Cortex of kidney (tissue), 1 donor: ENCODE data around the gene AFF4.
"Not testable (repeated sequence)": the region's sequence is repeated elsewhere in the genome, so short reads cannot be mapped to it uniquely, and the experiment has no call there.

Experiments
- DNase-seq: peaks from one replicate; lab custom pipeline; 2025; lab: John Stamatoyannopoulos, UW

The AFF4 gene

DNA sequence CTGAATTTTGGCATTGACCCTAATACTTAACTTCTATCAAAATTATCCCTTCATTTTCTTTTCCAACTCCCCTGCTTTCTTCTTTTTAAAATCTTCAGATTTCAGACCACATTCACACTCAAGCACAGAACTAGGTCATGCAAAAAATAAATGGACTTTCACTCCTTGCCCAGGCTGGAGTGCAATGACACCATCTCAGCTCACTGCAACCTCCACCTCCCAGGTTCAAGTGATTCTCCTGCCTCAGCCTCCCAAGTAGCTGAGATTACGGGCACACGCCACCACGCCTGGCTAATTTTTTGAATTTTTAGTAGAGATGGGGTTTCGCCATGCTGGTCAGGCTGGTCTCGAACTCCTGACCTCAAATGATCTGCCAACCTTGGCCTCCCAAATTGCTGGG is 108.4 kb downstream of the AFF4 start:
- not testable (repeated sequence) for DNase-seq

DNA sequence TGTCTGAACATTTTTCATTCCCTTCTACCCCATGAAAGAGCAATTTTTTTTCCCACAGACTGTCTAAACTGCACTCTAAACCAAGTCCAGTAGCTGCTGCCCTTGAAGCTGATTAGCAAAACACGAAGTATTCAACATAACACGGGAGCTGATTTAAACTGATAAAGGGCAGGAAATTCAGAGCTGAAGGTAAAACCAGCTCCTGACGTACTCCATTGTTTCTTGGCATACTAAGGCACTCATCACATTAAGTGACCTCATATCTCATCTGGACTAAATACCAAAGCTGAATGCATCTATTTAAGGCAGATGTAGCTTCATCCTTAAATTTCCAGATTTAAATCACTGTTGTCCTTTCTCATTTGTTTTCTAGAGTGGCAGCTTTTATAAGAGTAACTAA is 109.1 kb downstream of the AFF4 start:
- DNase-seq: no peak

DNA sequence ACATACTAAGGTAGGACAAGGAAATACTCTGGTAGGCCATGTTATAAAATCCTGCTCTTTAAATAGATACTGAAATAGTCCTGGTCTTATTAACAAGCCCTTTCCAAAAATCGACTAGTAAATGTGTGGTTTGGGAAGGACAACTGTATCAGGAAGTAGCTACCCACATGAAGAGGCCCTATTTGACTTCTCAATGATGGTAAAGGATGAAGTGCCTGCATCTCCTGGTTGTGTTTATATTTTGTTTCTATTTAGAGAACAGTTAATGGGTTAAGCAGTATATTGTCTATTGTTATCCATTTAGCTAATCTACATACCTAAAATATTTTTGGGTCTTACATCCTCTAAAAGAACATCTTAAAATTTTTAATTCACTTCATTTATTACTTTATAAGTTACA is 109.6 kb downstream of the AFF4 start:
- no peak for DNase-seq

DNA sequence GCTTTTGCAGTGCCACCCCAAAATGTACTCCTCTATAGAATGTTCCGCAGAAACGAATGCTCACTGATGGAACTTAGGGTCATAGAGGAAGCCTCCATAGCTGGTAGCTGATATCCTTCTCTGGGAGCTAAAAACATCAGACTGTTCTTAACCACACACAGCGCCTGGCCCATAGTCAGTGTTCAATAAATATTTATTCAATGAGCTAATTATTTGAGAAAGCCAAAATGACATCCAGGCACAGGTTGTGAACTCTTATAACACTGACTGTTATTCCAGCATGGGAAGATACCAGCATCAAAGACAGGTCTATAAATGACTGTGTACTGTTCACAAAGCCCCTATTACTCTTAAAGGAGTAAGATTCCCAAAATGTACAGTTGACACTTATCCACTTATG is 110.1 kb downstream of the AFF4 start:
- DNase-seq: no peak

DNA sequence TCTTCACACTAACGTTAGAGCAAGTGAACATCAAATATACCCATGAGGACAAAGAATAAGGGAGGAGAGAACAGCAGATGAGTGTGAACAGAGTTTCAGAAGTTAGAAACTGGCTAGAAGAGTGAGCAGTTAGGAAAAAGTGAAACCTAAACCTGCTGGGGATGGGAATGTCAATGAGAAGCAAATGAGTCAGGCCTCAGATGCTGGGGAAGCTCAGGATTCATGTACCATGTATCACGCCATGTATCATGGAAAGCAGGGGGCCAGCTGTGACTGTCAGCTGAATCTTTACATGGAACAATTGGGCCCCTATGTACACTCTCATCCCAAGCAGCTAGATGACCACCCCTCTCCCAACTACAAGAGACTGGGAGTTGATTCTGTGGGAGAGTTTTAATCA is 113.4 kb downstream of the AFF4 start:
- DNase-seq: no peak

DNA sequence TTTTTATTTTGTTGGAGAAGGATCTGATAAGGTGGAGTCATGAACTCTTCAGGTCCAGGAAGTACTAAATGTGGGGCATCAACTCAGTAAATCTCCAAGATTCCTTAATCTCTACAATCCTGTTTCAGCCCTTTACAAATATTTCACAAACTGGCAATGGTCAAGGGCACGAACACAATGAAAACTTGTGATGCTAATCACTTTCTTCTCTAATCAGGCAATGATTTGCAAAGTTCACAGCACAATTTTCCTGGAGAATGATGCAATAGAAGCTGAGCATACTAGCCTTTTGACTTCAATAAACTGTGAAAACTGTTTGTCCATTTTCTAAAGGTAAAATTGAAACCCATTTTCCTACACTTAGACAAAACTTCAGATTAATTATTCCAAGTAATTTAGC is 114.1 kb downstream of the AFF4 start:
- DNase-seq: no peak

DNA sequence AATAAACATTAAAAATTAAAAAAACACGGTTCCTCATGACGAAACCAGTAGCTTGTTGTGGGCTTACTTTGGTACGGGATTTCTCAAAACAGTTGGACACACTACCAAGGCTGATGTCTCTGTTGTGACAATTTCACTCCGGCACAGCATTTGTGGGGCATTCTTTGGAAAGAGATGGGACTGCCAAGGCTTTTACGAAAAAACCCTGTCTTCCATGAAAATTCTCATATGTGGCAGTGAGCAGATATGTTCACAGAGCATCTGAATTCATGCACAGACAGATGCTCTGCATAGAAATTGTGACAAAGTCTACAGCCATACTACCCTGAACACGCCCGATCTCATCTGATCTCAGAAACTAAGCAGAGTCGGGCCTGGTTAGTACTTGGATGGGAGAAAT is 115.2 kb downstream of the AFF4 start:
- DNase-seq: no peak

DNA sequence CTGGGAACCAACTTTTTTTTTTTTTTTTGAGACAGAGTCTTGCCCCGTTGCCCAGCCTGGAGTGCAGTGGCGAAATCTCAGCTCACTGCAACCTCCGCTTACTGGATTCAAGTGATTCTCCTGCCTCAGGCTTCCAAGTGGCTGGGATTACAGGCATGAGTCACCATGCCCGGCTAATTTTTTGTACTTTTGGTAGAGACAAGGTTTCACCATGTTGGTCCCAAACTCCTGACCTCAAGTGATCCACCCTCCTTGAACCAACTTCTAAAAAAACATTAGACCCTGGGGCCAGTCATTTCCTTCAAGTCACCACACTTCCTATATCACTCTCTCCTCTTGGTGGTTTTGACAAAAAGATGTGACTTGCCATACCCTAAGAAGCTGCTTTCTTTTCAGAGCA is 122.1 kb downstream of the AFF4 start:
- DNase-seq: no peak

DNA sequence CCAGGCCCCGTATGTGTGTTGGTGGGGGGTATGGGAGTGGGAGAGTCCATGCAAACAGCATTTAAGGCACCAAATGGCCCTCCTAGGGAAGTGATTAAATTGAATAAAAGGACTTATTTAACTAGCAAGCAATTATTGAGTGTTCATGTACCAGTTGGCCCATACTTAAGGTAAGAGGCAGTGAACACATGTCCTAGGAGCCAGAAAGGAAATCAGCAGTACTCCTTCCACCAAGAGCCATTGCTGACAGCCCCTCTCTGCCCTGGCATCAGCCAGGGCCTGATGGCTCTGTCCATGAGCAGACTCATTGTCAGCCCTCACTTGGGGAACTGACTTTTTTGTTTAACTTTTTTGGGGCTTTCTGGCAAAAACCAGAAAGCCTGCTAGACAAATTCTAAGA is 122.5 kb downstream of the AFF4 start:
- no peak for DNase-seq

DNA sequence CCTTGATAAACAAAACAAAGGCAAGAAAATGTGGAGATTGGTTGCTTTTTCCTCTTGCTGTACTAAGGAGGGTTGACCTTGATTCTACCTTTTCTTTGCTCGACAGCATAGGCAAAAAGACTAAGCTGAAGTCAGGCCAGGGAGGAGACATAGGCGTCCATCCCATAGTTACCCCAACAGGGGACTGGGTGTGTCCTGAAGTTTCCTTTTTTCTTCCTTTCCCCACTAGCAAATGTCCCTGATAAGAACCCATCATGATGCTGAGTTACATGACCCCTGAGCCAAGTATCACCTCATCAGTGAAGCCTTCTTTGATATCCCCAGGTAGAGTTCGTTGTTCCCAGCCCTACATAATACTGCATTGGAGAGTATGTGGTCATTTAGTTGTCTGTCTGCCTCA is 123.1 kb downstream of the AFF4 start:
- no peak for DNase-seq

DNA sequence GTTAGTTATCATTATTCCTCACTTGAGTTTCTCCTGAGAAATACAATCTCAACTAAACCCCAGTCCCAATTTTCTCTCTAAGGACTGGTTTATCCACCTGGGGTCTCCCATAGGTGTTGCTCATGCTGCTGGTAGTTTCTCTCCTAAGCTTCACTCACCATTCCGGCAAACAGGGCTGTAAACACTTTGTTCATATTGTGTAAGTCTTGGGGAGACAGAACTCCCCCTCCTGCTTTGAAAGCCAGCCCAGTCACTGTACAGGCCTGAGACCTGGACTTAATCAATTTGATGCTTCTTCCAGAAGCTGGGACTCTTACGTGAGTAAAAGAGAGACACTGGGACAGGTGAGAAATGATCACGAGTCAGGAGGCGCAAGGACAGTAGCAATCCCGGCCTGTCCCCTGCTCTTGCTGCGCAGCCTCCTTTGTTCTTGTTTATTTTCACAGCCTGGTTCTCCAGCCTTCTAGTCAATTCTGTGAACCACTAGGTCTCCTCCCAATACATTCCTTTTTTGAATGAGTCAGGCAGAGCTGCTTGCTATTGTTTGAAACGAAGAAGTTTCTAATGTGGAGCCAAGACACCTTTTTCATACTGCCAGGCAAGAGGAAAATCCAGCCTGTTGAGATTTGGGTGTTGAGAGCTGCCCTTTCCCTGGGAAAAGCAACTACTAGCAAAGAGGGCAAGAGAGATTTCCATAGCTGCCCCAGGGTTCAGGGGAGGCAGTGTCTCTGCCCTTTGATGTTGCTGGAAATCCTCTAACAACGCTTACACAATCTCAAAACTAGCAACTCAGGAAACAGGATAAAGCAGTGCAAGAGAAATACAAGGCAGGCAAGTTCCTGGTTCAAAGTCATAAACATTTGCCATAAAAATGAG is 123.8 kb downstream of the AFF4 start:
- DNase-seq: no peak

DNA sequence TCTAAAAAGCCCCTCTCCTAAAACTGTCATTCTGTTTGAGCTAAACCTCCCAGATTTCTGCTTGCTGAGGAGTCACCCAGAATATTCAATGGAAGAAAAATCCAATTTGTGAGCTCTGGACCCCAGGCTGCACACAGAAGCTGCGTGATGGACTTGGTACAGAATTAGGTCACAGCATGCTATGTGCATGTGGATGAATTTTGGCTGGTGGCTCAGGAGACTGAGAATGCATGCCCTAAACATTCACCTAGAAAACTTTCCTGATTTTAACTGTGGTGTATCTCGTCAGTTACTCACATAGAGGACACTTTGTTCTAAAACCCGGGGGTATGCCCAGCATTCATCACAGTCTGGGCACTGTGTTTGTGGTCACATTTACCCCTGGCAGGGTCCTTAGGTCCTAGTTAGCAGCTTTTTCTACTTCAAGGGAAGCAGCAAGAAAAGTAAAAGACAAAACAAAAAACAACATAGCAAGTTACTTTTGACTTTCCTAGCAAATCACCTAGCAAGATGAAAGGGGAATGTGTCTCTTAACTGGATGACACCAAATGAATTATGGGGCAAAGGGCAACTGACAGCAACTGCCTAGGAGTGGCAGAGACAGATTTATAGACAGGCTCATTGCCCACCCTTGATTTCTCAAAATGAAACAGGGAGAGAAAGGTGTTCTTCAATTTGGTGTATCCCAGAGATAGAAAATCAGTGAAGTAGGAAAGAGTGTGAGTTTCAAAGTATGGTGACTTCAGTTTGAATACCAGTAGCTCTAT is 124.7 kb downstream of the AFF4 start:
- no peak for DNase-seq

DNA sequence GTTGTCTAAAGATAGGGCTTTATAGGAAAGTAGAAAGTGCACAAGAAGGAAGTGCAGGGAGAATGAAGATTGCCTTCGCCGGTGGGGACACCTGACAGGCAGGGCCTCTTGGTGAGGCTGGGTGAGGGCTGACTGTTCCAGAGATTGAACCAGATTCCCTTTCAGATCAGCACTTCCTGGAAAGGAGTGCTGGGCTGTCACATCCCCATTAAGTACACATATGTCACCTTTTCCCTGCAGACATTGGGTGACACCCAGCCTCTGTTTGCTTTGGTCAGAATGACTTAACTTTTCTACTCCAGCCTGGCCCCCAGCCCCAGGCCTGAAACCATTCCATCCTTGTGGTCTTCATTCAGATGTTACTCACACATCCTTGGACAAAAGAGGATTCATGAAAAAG is 125.6 kb downstream of the AFF4 start:
- DNase-seq: no peak

DNA sequence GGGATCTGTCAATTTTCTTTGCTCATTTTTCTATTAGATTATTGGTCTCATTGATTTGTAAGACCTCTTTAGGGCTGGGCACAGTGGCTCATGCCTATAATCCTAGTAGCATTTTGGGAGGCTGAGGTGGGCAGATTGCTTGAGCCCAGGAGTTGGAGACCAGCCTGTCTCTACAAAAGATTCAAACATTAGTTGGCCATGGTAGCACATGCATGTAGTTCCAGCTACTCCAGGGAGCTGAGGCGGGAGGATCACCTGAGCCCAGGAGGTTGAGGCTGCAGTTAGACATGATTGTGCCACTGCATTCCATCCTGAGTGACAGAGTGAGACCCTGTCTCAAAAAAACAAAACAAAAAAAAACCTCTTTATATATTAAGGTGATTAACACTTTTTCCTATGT is 126.6 kb downstream of the AFF4 start:
- DNase-seq: no peak

DNA sequence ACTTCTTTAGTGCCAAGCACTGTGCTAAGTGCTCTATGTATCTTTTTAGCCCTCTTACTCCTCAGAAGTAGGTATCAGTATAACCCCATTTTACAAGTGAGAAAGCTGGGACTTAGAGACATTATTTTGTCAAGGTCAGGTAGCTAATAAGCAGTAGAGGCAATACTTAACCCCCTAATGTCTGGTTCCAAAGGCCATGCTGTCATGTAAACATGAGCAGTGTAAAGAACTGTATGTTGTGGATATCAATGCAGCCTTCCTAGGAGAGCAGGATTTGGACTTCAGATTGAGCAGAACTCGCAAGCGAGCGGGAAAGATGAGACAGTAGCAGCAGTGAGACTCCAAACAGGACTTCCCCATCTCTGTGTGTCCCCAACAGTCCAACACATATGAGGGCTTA is 129.4 kb downstream of the AFF4 start:
- DNase-seq: no peak

DNA sequence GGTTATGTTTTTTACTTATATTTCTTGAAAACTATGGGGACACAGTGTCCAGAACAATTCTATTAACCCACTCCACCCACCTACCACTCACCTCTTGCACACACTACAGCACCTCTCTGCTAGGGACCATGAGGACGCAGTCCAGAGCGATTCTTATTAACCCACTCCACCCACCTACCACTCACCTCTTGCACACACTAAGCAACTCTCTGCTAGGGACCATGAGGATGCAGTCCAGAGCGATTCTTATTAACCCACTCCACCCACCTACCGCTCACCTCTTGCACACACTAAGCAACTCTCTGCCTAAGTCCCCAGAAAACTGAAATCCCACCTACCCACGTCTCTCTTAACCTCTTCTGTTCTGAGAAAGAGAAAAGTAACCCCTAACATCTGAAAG is 130.8 kb downstream of the AFF4 start:
- no peak for DNase-seq

DNA sequence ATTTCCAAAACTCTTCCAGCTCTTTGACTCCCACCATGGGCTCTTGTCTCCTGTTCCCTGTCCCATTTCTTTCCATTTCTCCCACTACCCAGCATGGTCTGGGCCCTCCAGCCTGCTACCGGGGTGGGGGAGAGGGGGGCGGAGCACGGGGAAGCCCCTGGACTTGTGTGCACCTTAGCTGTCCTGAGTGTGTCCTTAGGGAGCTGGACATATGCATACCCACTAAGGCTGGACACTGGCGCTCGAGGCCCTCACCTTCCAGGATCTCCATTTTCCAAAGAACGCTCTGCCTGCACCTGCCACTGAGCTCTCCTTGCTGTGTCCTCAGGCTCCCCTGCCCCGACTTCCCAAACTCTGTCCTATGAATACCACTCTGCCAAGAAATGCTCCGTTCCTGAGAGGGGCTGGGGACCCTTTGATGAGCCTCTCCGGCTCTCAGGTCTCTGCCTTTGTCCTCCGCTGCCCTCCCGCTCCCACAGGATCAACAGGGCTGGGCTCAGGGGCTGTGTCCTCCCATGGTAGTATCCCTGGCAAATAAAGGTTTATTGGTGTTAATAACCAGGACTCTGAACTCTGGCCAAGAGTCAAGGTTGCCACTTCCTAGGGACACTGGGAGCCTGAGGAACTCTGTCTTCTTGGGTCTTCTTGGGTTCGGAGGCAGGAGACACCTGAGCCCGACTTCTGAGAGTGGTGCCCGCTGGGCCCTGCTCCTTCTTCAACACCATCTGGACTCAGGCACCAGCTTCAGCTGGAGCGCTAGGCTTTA is 132.2 kb downstream of the AFF4 start:
- no peak for DNase-seq

DNA sequence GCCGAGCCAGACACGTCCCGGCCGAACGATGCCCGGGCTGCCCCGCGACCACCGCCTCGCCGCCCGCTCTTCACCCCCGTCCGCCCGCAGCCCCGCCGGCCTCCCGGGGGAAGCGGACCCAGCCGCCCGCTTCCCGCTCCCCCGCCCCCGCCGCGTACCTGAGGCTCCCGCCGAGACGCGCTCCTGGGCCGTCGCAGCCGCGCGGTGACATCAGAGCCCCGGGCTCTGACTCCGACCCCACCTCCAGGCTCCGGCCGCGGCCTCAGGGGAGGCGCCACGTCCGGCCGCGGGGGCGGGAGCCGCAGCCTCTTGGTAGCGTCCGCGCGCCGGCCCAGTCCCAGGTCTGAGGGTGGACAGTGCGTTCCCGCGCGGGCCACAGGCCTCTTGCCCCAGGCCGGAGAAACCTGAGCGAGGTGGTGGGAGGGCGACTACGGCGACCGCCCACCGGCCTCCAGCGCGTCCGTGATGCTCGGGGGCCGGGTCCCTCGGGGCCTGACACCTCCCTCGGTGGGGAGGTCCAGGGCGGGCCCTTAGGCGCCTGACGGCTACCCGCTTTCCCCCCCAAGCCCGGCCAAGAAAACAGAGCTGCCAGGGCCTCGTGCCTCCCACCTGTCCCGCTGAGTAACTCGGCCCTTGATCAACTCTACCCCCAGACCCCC is 132.9 kb downstream of the AFF4 start, which contains the start of gene SHROOM1:
SHROOM1 (minus strand) TSS at position 212 of the 659 bp plus-strand sequence. CDS start 4,507 bp downstream, outside the sequence.
- no peak for DNase-seq

DNA sequence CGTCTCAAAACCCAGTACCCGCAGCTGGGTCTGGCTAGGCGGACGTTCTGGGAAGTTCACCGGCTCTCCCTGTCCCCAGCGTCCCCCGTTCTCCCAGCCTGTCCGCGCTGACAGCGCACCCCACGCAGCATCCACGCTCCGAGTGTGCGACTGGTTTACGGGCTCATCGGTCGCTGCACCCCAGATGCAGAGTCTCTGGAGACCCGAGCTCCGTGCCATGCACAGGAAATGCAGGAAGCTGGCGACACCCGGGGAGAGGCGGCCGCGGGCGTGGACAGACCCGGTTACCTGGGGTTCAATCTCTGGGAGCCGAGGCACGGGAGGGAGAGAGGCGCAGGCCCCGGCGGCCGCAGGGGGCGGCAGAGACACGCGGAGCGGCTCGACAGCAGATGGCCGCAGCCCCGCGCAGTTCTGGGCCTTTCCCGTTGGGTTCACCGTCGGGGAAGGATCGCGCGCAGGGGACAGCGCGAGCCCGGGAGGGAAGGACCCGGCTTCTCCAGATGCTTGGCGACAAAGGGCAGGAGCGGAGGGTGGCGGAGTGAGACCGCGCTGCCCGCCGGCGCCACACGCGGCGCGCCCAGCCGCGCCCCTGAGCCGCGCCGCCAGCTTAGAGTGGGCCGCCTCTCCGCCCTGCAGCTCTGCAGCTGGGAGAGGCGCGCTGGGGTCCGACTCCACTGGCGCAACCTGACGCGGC is 133.5 kb downstream of the AFF4 start:
- DNase-seq: no peak

DNA sequence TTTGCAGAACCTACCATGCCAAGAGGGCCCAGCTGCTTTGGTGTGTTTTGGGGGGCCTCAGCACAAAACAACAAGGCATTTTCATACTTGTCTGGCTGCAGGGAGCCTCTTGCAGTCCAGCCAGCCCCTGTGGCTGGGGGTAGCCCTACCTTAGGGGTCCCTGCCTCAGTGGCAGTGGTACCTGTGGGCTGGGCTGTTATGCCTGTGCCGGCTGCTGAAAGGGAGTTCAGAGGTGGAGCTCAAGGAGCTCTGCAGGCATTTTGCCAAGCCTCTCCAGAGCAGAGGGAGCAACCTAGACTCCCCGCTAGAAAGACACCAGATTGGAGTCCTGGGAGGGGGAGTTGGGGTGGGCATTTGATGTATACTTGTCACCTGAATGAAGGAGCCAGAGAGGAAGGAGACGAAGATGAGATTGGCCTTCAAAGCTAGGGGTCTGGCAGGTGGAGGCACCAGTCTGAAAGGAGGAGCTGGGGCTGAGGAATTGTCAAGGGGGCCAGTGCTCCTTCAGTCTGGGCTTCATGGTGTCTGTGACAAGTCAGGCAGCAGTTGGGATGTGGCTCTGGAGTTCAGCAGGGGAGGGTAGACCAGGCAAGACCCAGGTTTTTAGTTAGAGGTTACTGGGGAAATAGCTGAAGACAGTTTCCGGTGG is 134.5 kb downstream of the AFF4 start:
- DNase-seq: no peak
